HCT116 (cell line): Measurements from ENCODE around the gene CBLIF. TPM values are rescaled to one million over a fixed set of nuclear protein-coding genes. Genes with fewer than 3 reads are reported as not detected.

Experiments
- total RNA-seq: library from RNA; stranded (reverse); gene quantifications from one replicate; pipeline ENCODE4 v1.2.1, GENCODE V29; 2021; ENCODE audit not compliant: unreplicated experiment

Gene CBLIF
- total RNA-seq, 1 experiment from 2014 or later, result not detected

Other genes starting within 250 kb of the CBLIF start
- gene OSBP, start 229.7 kb downstream of the CBLIF start, total RNA-seq, result 43.8 TPM
- 37.6 TPM for gene PATL1, start 176.5 kb downstream of the CBLIF start, total RNA-seq
- gene OR10V1, start 131.7 kb downstream of the CBLIF start, total RNA-seq, result not detected
- 20.4 TPM for gene STX3, start 90.1 kb downstream of the CBLIF start, total RNA-seq
- gene MRPL16, start 34.7 kb downstream of the CBLIF start, total RNA-seq, result 61.0 TPM
- gene TCN1, start 21.0 kb upstream of the CBLIF start, total RNA-seq, result 1.7 TPM
- not detected for gene OOSP3, start 33.3 kb upstream of the CBLIF start, total RNA-seq
- not detected for gene OOSP1, start 92.9 kb upstream of the CBLIF start, total RNA-seq
- not detected for gene OOSP4A, start 118.5 kb upstream of the CBLIF start, total RNA-seq
- not detected for gene OOSP4B, start 171.7 kb upstream of the CBLIF start, total RNA-seq
- not detected for gene OOSP2, start 194.9 kb upstream of the CBLIF start, total RNA-seq
- gene MS4A3, start 211.2 kb upstream of the CBLIF start, total RNA-seq, result not detected
- gene MS4A2, start 243.2 kb upstream of the CBLIF start, total RNA-seq, result not detected